Panc1 (cell line): ENCODE measurements around the gene ANXA7. TPM values are rescaled to one million over a fixed set of nuclear protein-coding genes. Genes with fewer than 3 reads are reported as not detected.

Experiments
- ATAC-seq: fragments of 200-7000 bp; cut with Tn5 transposase; 2 replicates; pipeline ENCODE4 v1.9.1; 2020; ENCODE audit warnings: mild to moderate bottlenecking, moderate library complexity
- BruUV-seq: library from RNA; stranded (reverse); fragments of 400-500 nt; replicated peaks from 2 replicates; lab custom pipeline; 2021; lab: Mats Ljungman, UMichigan
- CTCF ChIA-PET: fragments of 300-600 bp; sonication (Branson Sonifier 250); formaldehyde crosslinking; loops from one replicate; lab custom pipeline; 2022; ENCODE audit warnings: antibody characterized with exemption; lab: Charles Lee
- POLR2A ChIA-PET: fragments of 300-600 bp; sonication (Branson Sonifier 250); formaldehyde crosslinking; loops from one replicate; lab custom pipeline; 2022; ENCODE audit warnings: antibody characterized with exemption; lab: Charles Lee
- DNase-seq: peaks from one replicate; pipeline ENCODE4 v3.0.0-alpha.2; 2010; ENCODE audit warnings: low read depth, low spot score
- H3K27ac ChIP-seq: 2 replicates; pipeline ENCODE4 v1.5.1; 2011; ENCODE audit warnings: mild to moderate bottlenecking, low read length, inconsistent platforms
- H3K27me3 ChIP-seq: fragments of 200-500 bp; sonication (Bioruptor generic); 2 replicates; pipeline ENCODE4 v1.6.0; 2014; ENCODE audit warnings: low read length, inconsistent platforms; ENCODE audit not compliant: control insufficient read depth, insufficient read depth
- H3K36me3 ChIP-seq: fragments of 200-500 bp; sonication (Bioruptor generic); 2 replicates; pipeline ENCODE4 v1.5.1; 2014; ENCODE audit warnings: inconsistent platforms, mild to moderate bottlenecking, low read length, moderate library complexity; ENCODE audit not compliant: control insufficient read depth, insufficient read depth
- H3K4me1 ChIP-seq: 2 replicates; pipeline ENCODE4 v1.5.1; 2011; ENCODE audit warnings: inconsistent platforms, mild to moderate bottlenecking, low read length, moderate library complexity; ENCODE audit not compliant: control insufficient read depth, insufficient read depth
- H3K4me3 ChIP-seq, 2 experiments: 2 replicates each; pipeline ENCODE4 v1.5.1; 2011 to 2012; ENCODE audit warnings: low read depth in 2 of 2, low read length in 2 of 2, mild to moderate bottlenecking in 2 of 2, inconsistent platforms in 1 of 2, moderate library complexity in 1 of 2
- H3K9me3 ChIP-seq: fragments of 200-500 bp; sonication (Bioruptor generic); 2 replicates; pipeline ENCODE4 v1.5.1; 2014; ENCODE audit warnings: low read depth, mild to moderate bottlenecking, inconsistent platforms, low read length, moderate library complexity; ENCODE audit not compliant: control insufficient read depth, insufficient read depth
- POLR2AphosphoS5 ChIP-seq: IDR thresholded peaks from 2 replicates; pipeline ENCODE4 v1.6.1; 2012; ENCODE audit warnings: mild to moderate bottlenecking, low read depth, low read length, moderate library complexity
- SIN3A ChIP-seq: IDR thresholded peaks from 2 replicates; pipeline ENCODE4 v1.6.1; 2012; ENCODE audit warnings: low read depth, mild to moderate bottlenecking, low read length, moderate library complexity, borderline replicate concordance; ENCODE audit not compliant: insufficient read depth
- TCF7L2 ChIP-seq: IDR thresholded peaks from 2 replicates; pipeline ENCODE4 v1.6.1; 2011; ENCODE audit warnings: mild to moderate bottlenecking, low read depth, low read length, inconsistent platforms
- in situ Hi-C: cut with HindIII; loops from 2 replicates; pipeline ENCODE4 v1.10.0; 2016; ENCODE audit warnings: low sequenced_read_pairs, low pct_unique_long_range_greater_than_20kb
- intact Hi-C: fragments of 100-400 bp; cut with micrococcal nuclease; formaldehyde crosslinking; loops from one replicate; pipeline ENCODE4 v1.10.0; 2022; ENCODE audit not compliant: unreplicated experiment
- total RNA-seq: library from RNA; stranded (reverse); gene quantifications from one replicate; pipeline ENCODE4 v1.2.1, GENCODE V29; 2021; ENCODE audit not compliant: unreplicated experiment
- TF ChIP-seq, protein P1 (sequence below): fragments of 450-650 bp; IDR thresholded peaks from 2 replicates; pipeline ENCODE4 v1.5.1; 2017; ENCODE audit warnings: mild to moderate bottlenecking
- TF ChIP-seq, protein P2 (sequence below), 2 experiments: IDR thresholded peaks; 2 replicates each; pipeline ENCODE4 v1.6.1; 2011 to 2012; ENCODE audit warnings: low read depth in 2 of 2, control low read depth in 1 of 2, low read length in 1 of 2, mild to moderate bottlenecking in 1 of 2, moderate library complexity in 1 of 2; ENCODE audit not compliant: insufficient read depth in 1 of 2

Gene ANXA7
- total RNA-seq, 1 experiment from 2014 or later: 165 TPM

DNA sequence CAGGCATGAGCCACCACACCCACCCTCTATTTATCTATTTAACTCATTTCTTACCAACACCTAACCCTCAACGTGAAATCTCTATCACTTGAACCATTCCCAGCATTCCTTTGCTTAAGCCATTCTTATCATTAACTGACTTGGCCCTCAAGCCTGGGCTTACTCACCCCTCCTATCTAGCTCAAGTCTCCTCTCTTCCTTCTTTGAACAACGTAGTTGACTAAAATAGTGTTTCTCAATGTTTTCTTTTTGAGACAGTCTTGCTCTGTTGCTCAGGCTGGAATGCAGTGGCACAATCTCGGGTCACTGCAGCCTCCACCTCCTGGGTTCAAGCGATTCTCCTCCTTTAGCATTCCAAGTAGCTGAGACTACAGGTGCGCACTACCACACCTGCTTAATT is 7.0 kb downstream of the ANXA7 start:
- no peak for ATAC-seq
- TF ChIP-seq TCF7L2 (no peak), SIN3A (no peak), POLR2AphosphoS5 (no peak)
- TF ChIP-seq, protein P1, sequence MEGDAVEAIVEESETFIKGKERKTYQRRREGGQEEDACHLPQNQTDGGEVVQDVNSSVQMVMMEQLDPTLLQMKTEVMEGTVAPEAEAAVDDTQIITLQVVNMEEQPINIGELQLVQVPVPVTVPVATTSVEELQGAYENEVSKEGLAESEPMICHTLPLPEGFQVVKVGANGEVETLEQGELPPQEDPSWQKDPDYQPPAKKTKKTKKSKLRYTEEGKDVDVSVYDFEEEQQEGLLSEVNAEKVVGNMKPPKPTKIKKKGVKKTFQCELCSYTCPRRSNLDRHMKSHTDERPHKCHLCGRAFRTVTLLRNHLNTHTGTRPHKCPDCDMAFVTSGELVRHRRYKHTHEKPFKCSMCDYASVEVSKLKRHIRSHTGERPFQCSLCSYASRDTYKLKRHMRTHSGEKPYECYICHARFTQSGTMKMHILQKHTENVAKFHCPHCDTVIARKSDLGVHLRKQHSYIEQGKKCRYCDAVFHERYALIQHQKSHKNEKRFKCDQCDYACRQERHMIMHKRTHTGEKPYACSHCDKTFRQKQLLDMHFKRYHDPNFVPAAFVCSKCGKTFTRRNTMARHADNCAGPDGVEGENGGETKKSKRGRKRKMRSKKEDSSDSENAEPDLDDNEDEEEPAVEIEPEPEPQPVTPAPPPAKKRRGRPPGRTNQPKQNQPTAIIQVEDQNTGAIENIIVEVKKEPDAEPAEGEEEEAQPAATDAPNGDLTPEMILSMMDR: no peak
- TF ChIP-seq, protein P2, sequence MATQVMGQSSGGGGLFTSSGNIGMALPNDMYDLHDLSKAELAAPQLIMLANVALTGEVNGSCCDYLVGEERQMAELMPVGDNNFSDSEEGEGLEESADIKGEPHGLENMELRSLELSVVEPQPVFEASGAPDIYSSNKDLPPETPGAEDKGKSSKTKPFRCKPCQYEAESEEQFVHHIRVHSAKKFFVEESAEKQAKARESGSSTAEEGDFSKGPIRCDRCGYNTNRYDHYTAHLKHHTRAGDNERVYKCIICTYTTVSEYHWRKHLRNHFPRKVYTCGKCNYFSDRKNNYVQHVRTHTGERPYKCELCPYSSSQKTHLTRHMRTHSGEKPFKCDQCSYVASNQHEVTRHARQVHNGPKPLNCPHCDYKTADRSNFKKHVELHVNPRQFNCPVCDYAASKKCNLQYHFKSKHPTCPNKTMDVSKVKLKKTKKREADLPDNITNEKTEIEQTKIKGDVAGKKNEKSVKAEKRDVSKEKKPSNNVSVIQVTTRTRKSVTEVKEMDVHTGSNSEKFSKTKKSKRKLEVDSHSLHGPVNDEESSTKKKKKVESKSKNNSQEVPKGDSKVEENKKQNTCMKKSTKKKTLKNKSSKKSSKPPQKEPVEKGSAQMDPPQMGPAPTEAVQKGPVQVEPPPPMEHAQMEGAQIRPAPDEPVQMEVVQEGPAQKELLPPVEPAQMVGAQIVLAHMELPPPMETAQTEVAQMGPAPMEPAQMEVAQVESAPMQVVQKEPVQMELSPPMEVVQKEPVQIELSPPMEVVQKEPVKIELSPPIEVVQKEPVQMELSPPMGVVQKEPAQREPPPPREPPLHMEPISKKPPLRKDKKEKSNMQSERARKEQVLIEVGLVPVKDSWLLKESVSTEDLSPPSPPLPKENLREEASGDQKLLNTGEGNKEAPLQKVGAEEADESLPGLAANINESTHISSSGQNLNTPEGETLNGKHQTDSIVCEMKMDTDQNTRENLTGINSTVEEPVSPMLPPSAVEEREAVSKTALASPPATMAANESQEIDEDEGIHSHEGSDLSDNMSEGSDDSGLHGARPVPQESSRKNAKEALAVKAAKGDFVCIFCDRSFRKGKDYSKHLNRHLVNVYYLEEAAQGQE (IDR thresholded peaks at IDR 0.05; ENCODE audit: insufficient read depth in 1 of 2, low read depth in 2 of 2, low read length in 1 of 2): no peak
- H3K27ac ChIP-seq: no peak overlapping the region
- ChIA-PET CTCF (no interaction called here), POLR2A (interaction anchor here (0.5 to 0.6 kb wide), 3 partner anchors 50 to 248 kb away, joined by 3 to 7 read pairs (median 3); no protein-coding TSS in a partner anchor)
- BruUV-seq: no TSS peak
- no peak for DNase-seq
- no peaks in the 10 kb centered on the region for H3K27me3 ChIP-seq
- H3K9me3 ChIP-seq: no peaks in the 10 kb centered on the region
- H3K4me1 ChIP-seq: no peaks in the 10 kb centered on the region
- intact Hi-C loops (no loop called here), in situ Hi-C loops (no loop called here)
- no peaks in the 10 kb centered on the region for H3K36me3 ChIP-seq
- H3K4me3 ChIP-seq: no peak overlapping the region

DNA sequence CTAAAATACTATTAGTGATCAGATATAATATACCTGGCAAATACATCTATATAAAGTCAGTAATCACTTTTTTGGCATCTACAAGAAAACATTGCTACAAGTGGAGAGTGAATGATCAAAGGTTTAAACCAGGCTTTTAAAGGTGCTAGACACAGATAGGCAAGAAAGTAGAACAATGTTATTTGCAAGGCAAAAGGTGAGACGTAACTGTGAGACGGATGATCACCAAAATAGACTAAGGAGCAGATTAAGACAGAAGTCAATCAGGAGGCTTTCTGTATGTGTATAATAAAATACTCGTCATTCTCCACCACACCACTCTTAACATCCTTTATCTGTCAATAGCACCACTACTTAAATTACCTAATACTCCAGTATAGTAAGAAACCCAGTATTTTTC is 8.3 kb downstream of the ANXA7 start:
- ATAC-seq (no peak), DNase-seq (no peak)
- no TSS peak for BruUV-seq
- CTCF ChIA-PET: no interaction called here
- intact Hi-C loops: no loop called here
- POLR2A ChIA-PET: no interaction called here
- in situ Hi-C loops: no loop called here
- Histone ChIP-seq H3K36me3 (no peaks in the 10 kb centered on the region), H3K27ac (no peak overlapping the region), H3K4me3 (no peak overlapping the region), H3K9me3 (no peaks in the 10 kb centered on the region), H3K27me3 (no peaks in the 10 kb centered on the region), H3K4me1 (no peaks in the 10 kb centered on the region)
- TF ChIP-seq TCF7L2 (no peak), POLR2AphosphoS5 (no peak), SIN3A (no peak)
- TF ChIP-seq, protein P2 (IDR thresholded peaks at IDR 0.05; ENCODE audit: insufficient read depth in 1 of 2, low read depth in 2 of 2, low read length in 1 of 2): no peak
- TF ChIP-seq, protein P1: no peak
